ENCODE measurements around the gene PSORS1C2. TPM values are rescaled to one million over a fixed set of nuclear protein-coding genes. Genes with fewer than 3 reads are reported as not detected.

Gene PSORS1C2
- total RNA-seq, 4 donors from 2014 or later, result not detected

DNA sequence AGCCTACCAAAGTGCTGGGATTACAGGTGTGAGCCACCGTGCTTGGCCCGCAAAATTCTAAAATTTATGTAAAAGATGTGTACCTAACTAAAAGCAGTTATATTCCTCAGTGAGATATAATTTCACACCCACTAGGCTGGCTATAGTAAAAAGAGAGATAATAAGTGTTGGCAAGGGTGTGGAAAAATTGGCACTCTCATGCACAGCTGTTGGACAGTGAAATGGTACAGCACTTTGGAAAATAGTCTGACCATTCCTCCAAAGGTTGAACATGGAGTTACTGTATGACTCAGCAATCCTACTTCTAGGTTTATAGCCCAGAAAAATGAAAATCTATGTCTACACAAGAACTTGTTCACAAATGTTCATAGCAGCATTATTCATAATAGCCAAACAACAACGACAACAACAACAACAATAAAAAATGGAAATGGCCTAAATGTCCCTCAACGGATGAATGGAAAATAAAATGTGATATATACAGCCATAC lies 40.4 kb downstream of the PSORS1C2 start:
- TF ChIP-seq, protein P1, sequence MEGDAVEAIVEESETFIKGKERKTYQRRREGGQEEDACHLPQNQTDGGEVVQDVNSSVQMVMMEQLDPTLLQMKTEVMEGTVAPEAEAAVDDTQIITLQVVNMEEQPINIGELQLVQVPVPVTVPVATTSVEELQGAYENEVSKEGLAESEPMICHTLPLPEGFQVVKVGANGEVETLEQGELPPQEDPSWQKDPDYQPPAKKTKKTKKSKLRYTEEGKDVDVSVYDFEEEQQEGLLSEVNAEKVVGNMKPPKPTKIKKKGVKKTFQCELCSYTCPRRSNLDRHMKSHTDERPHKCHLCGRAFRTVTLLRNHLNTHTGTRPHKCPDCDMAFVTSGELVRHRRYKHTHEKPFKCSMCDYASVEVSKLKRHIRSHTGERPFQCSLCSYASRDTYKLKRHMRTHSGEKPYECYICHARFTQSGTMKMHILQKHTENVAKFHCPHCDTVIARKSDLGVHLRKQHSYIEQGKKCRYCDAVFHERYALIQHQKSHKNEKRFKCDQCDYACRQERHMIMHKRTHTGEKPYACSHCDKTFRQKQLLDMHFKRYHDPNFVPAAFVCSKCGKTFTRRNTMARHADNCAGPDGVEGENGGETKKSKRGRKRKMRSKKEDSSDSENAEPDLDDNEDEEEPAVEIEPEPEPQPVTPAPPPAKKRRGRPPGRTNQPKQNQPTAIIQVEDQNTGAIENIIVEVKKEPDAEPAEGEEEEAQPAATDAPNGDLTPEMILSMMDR (IDR thresholded peaks at IDR 0.05), result no peak
- TF ChIP-seq POLR2A (IDR thresholded peaks at IDR 0.05), result no peak
- Histone ChIP-seq H3K4me3 (replicated peaks in 1 of 3) (no peak overlapping the region), H3K36me3 (no peaks in the 10 kb centered on the region), H3K27ac (no peak overlapping the region), H3K27me3 (no peaks in the 10 kb centered on the region), H3K4me1 (peaks cover 0 to 8% of the 10 kb centered on the region in 2 donors), H3K9me3 (no peaks in the 10 kb centered on the region)
- no peak for DNase-seq
- WGBS, 2 donors, result 93 to 98% methylated on average over 4 of the region's 4 CpGs
- intact Hi-C loops (cut with DNase I), result no loop called here

DNA sequence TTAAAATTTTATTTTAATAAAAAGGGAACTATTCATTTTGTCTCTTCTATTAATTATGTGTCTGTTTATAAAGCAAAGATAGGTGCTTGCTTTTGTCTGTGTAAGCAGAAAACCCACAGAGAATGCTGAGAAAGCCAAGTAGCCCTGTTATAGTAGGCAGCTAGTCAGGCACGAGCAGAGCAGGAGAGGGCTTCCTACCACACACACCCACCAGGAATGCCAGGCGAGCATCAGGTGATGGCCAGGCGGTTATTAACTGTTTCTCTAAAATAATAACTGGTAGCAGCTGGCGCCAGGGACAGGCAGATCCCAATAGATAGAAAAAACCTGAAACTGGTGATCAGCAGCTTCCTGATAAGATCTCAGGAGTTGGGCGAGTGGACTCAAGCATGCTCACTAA lies 42.2 kb downstream of the PSORS1C2 start:
- Histone ChIP-seq H3K4me1 (peaks cover 0 to 5% of the 10 kb centered on the region in 2 donors), H3K27ac (peak overlapping the region in 2 of 3 donors; percentile 17 to 34), H3K27me3 (no peaks in the 10 kb centered on the region), H3K36me3 (no peaks in the 10 kb centered on the region), H3K9me3 (no peaks in the 10 kb centered on the region), H3K4me3 (replicated peaks in 1 of 3) (no peak overlapping the region)
- 48 to 60% methylated on average over 5 of the region's 5 CpGs for WGBS, 2 donors
- TF ChIP-seq POLR2A (IDR thresholded peaks at IDR 0.05), result no peak
- TF ChIP-seq, protein P1 (IDR thresholded peaks at IDR 0.05), result no peak
- peak; percentile 33 to 76 for DNase-seq
- intact Hi-C loops (cut with DNase I), result no loop called here

DNA sequence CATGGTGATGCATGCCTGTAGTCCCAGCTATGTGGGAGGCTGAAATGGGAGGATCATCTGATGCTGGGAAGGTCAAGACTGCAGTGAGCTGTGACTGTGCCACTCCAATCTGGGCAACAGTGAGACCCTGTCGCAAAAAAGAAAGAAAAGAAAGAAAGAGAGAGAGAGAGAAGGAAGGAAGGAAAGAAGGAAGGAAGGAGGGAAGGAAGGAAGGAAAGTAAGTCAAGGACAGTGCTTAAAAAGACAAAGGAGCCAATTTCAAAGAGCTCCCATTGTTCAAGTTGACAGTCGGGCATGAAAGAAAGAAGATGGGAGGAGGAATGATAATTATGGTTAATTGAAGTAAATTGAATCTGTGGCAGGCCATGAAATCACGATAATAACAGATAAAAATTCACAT lies 42.7 kb downstream of the PSORS1C2 start:
- Histone ChIP-seq H3K27me3 (no peaks in the 10 kb centered on the region), H3K4me3 (replicated peaks in 1 of 3) (no peak overlapping the region), H3K9me3 (no peaks in the 10 kb centered on the region), H3K4me1 (peaks cover 0 to 5% of the 10 kb centered on the region in 2 donors), H3K36me3 (no peaks in the 10 kb centered on the region), H3K27ac (peak overlapping the region in 1 of 3 donors; percentile 34)
- TF ChIP-seq, protein P1 (IDR thresholded peaks at IDR 0.05), result no peak
- no peak for TF ChIP-seq POLR2A (IDR thresholded peaks at IDR 0.05)
- intact Hi-C loops (cut with DNase I), result no loop called here
- WGBS, 2 donors, result 83 to 84% methylated on average over 3 of the region's 3 CpGs
- no peak for DNase-seq

DNA sequence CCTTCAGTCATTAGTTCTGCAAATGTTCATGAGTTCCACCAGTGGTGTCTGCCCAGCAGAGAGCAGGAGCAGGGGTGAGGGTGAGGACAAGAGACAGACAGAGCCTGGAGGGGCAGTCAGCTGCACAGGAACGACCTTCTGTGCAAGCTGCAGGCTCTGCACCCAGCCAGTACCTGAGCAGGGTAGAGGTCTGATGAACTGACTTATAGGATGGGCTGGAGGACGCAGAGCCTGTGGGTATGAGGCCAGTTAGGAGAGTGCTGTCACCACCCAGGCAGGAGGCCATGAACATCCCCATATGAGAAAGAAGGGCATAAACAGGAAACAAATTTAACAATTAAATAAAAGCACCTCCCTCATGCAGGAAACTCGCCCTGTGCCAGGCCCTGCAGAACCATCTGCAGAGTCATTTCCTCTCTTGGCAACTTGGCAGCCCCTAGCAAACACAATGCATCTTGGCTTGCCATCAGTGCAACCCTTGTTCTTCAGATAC lies 44.4 kb downstream of the PSORS1C2 start:
- Histone ChIP-seq H3K4me3 (replicated peaks in 1 of 3) (no peak overlapping the region), H3K4me1 (peaks cover 0 to 5% of the 10 kb centered on the region in 2 donors), H3K27me3 (no peaks in the 10 kb centered on the region), H3K36me3 (no peaks in the 10 kb centered on the region), H3K9me3 (no peaks in the 10 kb centered on the region), H3K27ac (no peak overlapping the region)
- DNase-seq, result no peak
- no peak for TF ChIP-seq POLR2A (IDR thresholded peaks at IDR 0.05)
- TF ChIP-seq, protein P1 (IDR thresholded peaks at IDR 0.05), result no peak
- intact Hi-C loops (cut with DNase I), result no loop called here
- 68 to 76% methylated on average over 3 of the region's 3 CpGs for WGBS, 2 donors

DNA sequence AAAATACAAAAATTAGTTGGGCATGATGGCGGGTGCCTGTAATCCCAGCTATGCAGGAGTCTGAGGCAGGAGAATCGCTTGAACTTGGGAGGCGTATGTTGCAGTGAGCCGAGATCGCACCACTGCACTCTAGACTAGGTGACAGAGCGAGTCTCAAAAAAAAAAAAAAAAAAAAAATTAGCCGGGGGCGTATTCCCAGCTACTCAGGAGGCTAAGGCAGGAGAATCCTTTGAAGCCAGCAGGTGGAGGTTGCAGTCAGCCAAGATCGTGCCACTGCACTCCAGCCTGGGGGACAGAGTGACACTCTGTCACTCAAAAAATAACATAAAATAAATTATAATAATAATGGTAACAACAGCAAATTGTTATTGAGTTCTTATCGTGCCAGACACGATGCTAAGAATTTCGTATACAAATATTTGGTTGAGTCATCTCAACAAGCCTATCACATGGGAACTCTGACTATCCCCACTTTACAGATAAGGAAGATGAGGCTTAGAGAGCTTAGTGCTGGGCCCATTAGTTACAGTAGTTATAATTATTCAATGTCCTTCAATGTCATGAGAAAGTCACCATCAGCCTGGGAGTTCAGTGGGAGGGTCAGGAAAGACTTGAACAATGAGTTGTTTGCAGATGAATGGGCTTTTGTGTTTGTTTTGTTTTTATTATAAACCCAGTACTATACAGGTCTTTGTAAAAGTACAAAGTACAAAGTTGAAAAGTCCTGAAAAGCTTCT lies 45.9 kb downstream of the PSORS1C2 start:
- no peak overlapping the region for H3K27ac ChIP-seq

More for the DNA sequence above, 45.9 kb downstream of the PSORS1C2 start:
- WGBS, 2 donors, result 90 to 92% methylated on average over 12 of the region's 12 CpGs
- no peaks in the 10 kb centered on the region for H3K9me3 ChIP-seq
- DNase-seq, result no peak
- H3K27me3 ChIP-seq, result no peaks in the 10 kb centered on the region
- peaks cover 0 to 5% of the 10 kb centered on the region in 2 donors for H3K4me1 ChIP-seq
- TF ChIP-seq, protein P1 (IDR thresholded peaks at IDR 0.05), result no peak
- TF ChIP-seq POLR2A (IDR thresholded peaks at IDR 0.05), result no peak
- intact Hi-C loops (cut with DNase I), result no loop called here
- H3K4me3 ChIP-seq (replicated peaks in 1 of 3), result no peak overlapping the region
- no peaks in the 10 kb centered on the region for H3K36me3 ChIP-seq
